ENCODE measurements around the gene RND3. TPM values are rescaled to one million over a fixed set of nuclear protein-coding genes. Genes with fewer than 3 reads are reported as not detected.

The RND3 gene
- total and polyA plus RNA-seq, 10 of the 15 experiments (the other 5 are each of a cell fraction or from before 2014, with no cell fraction given) = 0.38 to 18.3 (median 0.93) TPM

GRCh38 chr2:150470435-150470834 lies 17.0 kb downstream of the RND3 start (continued):
- no peak for TF ChIP-seq MTA3 (IDR thresholded peaks at IDR 0.05; ENCODE audit: borderline replicate concordance, low read length)
- no peak for TF ChIP-seq SIN3A (IDR thresholded peaks at IDR 0.05; ENCODE audit: low read depth, low read length)
- no peak for TF ChIP-seq BACH1 (IDR thresholded peaks at IDR 0.05; ENCODE audit: borderline replicate concordance)
- no peak for TF ChIP-seq POLR2AphosphoS2 (IDR thresholded peaks at IDR 0.05; ENCODE audit: low read depth, low read length)
- no peak for TF ChIP-seq CBX3 (IDR thresholded peaks at IDR 0.05; ENCODE audit: borderline replicate concordance, low read depth)
- TF ChIP-seq SRF (IDR thresholded peaks at IDR 0.05; ENCODE audit: low read depth in 2 of 2, low read length in 2 of 2) = no peak
- no peak for TF ChIP-seq YY1 (IDR thresholded peaks at IDR 0.05; ENCODE audit: low read depth, low read length)
- TF ChIP-seq ZNF592 (IDR thresholded peaks at IDR 0.05) = no peak
- TF ChIP-seq TCF7 (IDR thresholded peaks at IDR 0.05; ENCODE audit: borderline replicate concordance) = no peak
- TF ChIP-seq ASH2L (IDR thresholded peaks at IDR 0.05; ENCODE audit: borderline replicate concordance, low read depth) = no peak
- TF ChIP-seq E2F8 (IDR thresholded peaks at IDR 0.05; ENCODE audit: low read depth, partially characterized antibody) = no peak
- TF ChIP-seq ZZZ3 (IDR thresholded peaks at IDR 0.05; ENCODE audit: control insufficient read depth, insufficient read length, low read depth) = no peak
- TF ChIP-seq, protein P1, sequence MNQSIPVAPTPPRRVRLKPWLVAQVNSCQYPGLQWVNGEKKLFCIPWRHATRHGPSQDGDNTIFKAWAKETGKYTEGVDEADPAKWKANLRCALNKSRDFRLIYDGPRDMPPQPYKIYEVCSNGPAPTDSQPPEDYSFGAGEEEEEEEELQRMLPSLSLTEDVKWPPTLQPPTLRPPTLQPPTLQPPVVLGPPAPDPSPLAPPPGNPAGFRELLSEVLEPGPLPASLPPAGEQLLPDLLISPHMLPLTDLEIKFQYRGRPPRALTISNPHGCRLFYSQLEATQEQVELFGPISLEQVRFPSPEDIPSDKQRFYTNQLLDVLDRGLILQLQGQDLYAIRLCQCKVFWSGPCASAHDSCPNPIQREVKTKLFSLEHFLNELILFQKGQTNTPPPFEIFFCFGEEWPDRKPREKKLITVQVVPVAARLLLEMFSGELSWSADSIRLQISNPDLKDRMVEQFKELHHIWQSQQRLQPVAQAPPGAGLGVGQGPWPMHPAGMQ (IDR thresholded peaks at IDR 0.05; ENCODE audit: borderline replicate concordance) = no peak
- TF ChIP-seq ZNF384 (IDR thresholded peaks at IDR 0.05; ENCODE audit: borderline replicate concordance, low read depth, low read length) = no peak
- no peak for TF ChIP-seq MEF2A (IDR thresholded peaks at IDR 0.05; ENCODE audit: insufficient read depth, low read depth, low read length)
- TF ChIP-seq NFYB (IDR thresholded peaks at IDR 0.05; ENCODE audit: insufficient read depth, low read depth, low read length) = no peak
